HepG2 (cell line): ENCODE results near the gene NARS2. TPM values are rescaled to one million over a fixed set of nuclear protein-coding genes. Genes with fewer than 3 reads are reported as not detected.

Source experiments
- ATF4 ChIP-seq, 2 experiments: fragments of 450-650 bp in 1 of 2; sonication (generic) in 1 of 2; formaldehyde crosslinking; IDR thresholded peaks; 2 replicates each; pipeline versions ENCODE4 v1.5.0 to v1.8.0; 2020 to 2022; ENCODE audit warnings: mild to moderate bottlenecking in 1 of 2, missing genetic modification reagents in 1 of 2
- BRCA1 ChIP-seq: sonication (generic); formaldehyde crosslinking; IDR thresholded peaks from 2 replicates; pipeline ENCODE4 v1.4.0; 2020; ENCODE audit warnings: missing genetic modification reagents
- NR2C2 ChIP-seq: sonication (generic); formaldehyde crosslinking; IDR thresholded peaks from 2 replicates; pipeline ENCODE4 v1.4.0; 2020; ENCODE audit warnings: missing genetic modification reagents, mild to moderate bottlenecking, moderate library complexity, borderline replicate concordance
- POGZ ChIP-seq: sonication (generic); formaldehyde crosslinking; IDR thresholded peaks from 2 replicates; pipeline ENCODE4 v1.4.0; 2020; ENCODE audit warnings: mild to moderate bottlenecking, missing genetic modification reagents
- RERE ChIP-seq: IDR thresholded peaks from 2 replicates; pipeline ENCODE4 v1.6.1; 2016; ENCODE audit warnings: low read depth, missing genetic modification reagents, missing compliant biosample characterization
- RFXANK ChIP-seq: IDR thresholded peaks from 2 replicates; pipeline ENCODE4 v1.6.1; 2016
- STAT6 ChIP-seq: sonication (generic); formaldehyde crosslinking; IDR thresholded peaks from 2 replicates; pipeline ENCODE4 v1.4.0; 2020; ENCODE audit warnings: missing genetic modification reagents, mild to moderate bottlenecking, borderline replicate concordance
- TBX3 ChIP-seq: fragments of 450-650 bp; IDR thresholded peaks from 2 replicates; pipeline ENCODE4 v1.6.1; 2017; ENCODE audit warnings: antibody characterized with exemption, mild to moderate bottlenecking, inconsistent platforms, borderline replicate concordance
- TFE3 ChIP-seq: IDR thresholded peaks from 2 replicates; pipeline ENCODE4 v1.6.1; 2016
- ZMYM4 ChIP-seq: sonication (generic); formaldehyde crosslinking; IDR thresholded peaks from 2 replicates; pipeline ENCODE4 v1.8.1; 2023; ENCODE audit warnings: mild to moderate bottlenecking, missing genetic modification reagents
- ZNF121 ChIP-seq: sonication (generic); formaldehyde crosslinking; IDR thresholded peaks from 2 replicates; pipeline ENCODE4 v1.5.0; 2020; ENCODE audit warnings: mild to moderate bottlenecking, missing genetic modification reagents
- ZNF747 ChIP-seq: sonication (generic); formaldehyde crosslinking; IDR thresholded peaks from 2 replicates; pipeline ENCODE4 v1.8.1; 2023; ENCODE audit warnings: missing genetic modification reagents, mild to moderate bottlenecking, borderline replicate concordance
- polyA plus RNA-seq, 8 experiments: library from polyadenylated mRNA; depleted of rRNA in 3 of 8; stranded (reverse) in 7 of 8; unstranded in 1 of 8; fragments of >200 nt; fragmentation: Illumina TruSeq in 4 of 8; extraction: Trizol in 4 of 8; gene quantifications; 2 replicates each; pipeline versions ENCODE4 v1.2.1 to v1.2.3, GENCODE V29; 2011 to 2016; ENCODE audit warnings: low read depth in 4 of 8, missing spikeins in 1 of 8, mixed read lengths in 1 of 8; ENCODE audit not compliant: insufficient read depth in 1 of 8
- total RNA-seq, 5 experiments: library from RNA; depleted of rRNA; stranded (reverse); fragments of >200 nt; fragmentation: Illumina TruSeq; extraction: Trizol; gene quantifications; 2 replicates each; pipeline ENCODE4 v1.2.3, GENCODE V29; 2016; ENCODE audit warnings: low read depth in 1 of 5
- TF ChIP-seq, protein P1 (sequence below): sonication (generic); formaldehyde crosslinking; IDR thresholded peaks from 2 replicates; pipeline ENCODE4 v1.4.0; 2020; ENCODE audit warnings: missing genetic modification reagents
- TF ChIP-seq, protein P2 (sequence below): sonication (generic); formaldehyde crosslinking; IDR thresholded peaks from 2 replicates; pipeline ENCODE4 v1.5.1; 2020; ENCODE audit warnings: missing genetic modification reagents, mild to moderate bottlenecking, borderline replicate concordance

Gene NARS2
- total and polyA plus RNA-seq, 2 of the 13 experiments (the other 11 are each of a cell fraction or from before 2014, with no cell fraction given): 45.9 to 65.0 TPM

DNA sequence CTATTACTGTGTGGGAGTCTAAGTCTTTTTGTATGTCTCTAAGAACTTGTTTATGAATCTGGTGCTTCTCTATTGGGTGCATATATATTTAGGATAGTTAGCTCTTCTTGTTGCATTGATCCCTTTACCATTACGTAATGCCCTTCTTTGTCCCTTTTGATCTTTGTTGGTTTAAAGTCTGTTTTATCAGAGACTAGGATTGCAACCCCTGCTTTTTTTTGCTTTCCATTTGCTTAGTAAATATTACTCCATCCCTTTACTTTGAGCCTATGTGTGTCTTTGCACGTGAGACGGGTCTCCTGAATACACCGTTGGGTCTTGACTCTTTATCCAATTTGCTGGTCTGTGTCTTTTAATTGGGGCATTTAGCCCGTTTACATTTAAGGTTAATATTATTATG, 26.4 kb upstream of the NARS2 start (continued):
- peak; percentile 72; the same call in 1 of the 2 replicates for TF ChIP-seq STAT6 (CRISPR knock-in tag)
- TF ChIP-seq TBX3: peak; percentile 84; the same call in 1 of the 2 replicates
- 0 out of 2 replicates have a peak, but pooled peaks have one; percentile 14 for TF ChIP-seq ZNF121
- 0 out of 2 replicates have a peak, but pooled peaks have one; percentile 35 for TF ChIP-seq BRCA1 (CRISPR knock-in tag)
- peak; percentile 80; the same call in 1 of the 2 replicates for TF ChIP-seq RFXANK
- TF ChIP-seq ATF4 (CRISPR knock-in tag; IDR thresholded peaks at IDR 0.05): peak in 1 of 2 experiments; percentile 87; a peak in 2 of 4 replicates
- TF ChIP-seq, protein P1, sequence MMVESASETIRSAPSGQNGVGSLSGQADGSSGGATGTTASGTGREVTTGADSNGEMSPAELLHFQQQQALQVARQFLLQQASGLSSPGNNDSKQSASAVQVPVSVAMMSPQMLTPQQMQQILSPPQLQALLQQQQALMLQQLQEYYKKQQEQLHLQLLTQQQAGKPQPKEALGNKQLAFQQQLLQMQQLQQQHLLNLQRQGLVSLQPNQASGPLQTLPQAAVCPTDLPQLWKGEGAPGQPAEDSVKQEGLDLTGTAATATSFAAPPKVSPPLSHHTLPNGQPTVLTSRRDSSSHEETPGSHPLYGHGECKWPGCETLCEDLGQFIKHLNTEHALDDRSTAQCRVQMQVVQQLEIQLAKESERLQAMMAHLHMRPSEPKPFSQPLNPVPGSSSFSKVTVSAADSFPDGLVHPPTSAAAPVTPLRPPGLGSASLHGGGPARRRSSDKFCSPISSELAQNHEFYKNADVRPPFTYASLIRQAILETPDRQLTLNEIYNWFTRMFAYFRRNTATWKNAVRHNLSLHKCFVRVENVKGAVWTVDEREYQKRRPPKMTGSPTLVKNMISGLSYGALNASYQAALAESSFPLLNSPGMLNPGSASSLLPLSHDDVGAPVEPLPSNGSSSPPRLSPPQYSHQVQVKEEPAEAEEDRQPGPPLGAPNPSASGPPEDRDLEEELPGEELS (CRISPR knock-in tag): peak; percentile 97
- peak; percentile 68; the same call in 1 of the 2 replicates for TF ChIP-seq NR2C2 (CRISPR knock-in tag)
- TF ChIP-seq, protein P2, sequence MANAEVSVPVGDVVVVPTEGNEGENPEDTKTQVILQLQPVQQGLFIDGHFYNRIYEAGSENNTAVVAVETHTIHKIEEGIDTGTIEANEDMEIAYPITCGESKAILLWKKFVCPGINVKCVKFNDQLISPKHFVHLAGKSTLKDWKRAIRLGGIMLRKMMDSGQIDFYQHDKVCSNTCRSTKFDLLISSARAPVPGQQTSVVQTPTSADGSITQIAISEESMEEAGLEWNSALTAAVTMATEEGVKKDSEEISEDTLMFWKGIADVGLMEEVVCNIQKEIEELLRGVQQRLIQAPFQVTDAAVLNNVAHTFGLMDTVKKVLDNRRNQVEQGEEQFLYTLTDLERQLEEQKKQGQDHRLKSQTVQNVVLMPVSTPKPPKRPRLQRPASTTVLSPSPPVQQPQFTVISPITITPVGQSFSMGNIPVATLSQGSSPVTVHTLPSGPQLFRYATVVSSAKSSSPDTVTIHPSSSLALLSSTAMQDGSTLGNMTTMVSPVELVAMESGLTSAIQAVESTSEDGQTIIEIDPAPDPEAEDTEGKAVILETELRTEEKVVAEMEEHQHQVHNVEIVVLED (CRISPR knock-in tag): 0 out of 2 replicates have a peak, but pooled peaks have one; percentile 25
- TF ChIP-seq RERE: peak; percentile 94
- peak; percentile 92 for TF ChIP-seq TFE3 (CRISPR knock-in tag)
- peak; percentile 82 for TF ChIP-seq ZMYM4 (CRISPR knock-in tag)
- peak; percentile 87 for TF ChIP-seq POGZ (CRISPR knock-in tag)
- TF ChIP-seq ZNF747 (CRISPR knock-in tag): peak; percentile 47; the same call in 1 of the 2 replicates
